GM19099 (cell line): Measurements from ENCODE around the gene CCDC187.

ENCODE experiments used
- POLR2A ChIP-seq: IDR thresholded peaks from 3 replicates; pipeline ENCODE4 v1.6.1; 2011; ENCODE audit warnings: low read depth; ENCODE audit not compliant: insufficient read length; ENCODE audit errors: extremely low read depth

Gene CCDC187

GRCh38 chr9:136333486-136333885, 29.6 kb upstream of the CCDC187 start:
- no peak for TF ChIP-seq POLR2A

DNA sequence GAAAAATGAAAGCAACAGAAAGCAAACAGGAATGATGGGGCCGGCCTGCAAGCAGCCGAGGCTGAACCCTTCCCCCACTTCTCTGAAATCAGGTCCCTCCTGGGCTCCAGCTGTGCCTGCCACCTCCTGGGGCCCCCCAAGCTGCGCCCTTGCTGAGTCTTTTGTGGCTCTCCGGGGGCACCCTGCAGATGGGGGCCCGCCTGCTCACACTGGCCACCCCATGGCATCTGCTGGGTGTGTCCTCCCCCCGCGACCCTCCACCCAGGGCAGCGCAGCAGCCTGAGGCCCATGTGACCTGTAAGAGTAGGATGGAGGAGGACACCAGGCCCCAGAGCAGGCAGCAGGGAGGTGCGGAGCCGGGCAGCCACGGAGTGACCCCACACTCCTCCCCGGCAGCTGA, 29.2 kb upstream of the CCDC187 start:
- no peak for TF ChIP-seq POLR2A

GRCh38 chr9:136332482-136332983, 28.6 kb upstream of the CCDC187 start:
- no peak for TF ChIP-seq POLR2A

- TF ChIP-seq POLR2A: no peak
Measured at GRCh38 chr9:136331556-136332481, 27.9 kb upstream of the CCDC187 start.

DNA sequence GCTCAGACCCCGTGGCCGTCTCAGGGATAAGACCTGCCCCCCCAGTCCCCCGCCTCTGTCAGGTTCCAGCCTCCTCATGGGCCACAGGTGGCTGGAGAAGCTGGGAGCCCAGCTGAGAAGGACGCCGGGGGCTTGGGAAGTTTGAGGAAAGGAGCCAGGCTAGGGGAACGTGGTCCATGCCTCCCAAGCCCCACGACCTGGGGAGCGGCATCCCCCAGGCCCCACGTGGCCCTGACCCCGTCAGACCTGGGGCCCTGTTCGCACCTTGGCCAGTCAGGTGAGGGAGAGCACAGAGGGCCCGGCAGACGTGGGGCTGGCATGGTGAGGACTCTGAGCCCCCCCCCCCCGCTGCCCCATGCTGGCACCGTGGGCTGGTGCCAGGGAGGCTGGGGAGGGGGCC, 27.1 kb upstream of the CCDC187 start:
- no peak for TF ChIP-seq POLR2A

DNA sequence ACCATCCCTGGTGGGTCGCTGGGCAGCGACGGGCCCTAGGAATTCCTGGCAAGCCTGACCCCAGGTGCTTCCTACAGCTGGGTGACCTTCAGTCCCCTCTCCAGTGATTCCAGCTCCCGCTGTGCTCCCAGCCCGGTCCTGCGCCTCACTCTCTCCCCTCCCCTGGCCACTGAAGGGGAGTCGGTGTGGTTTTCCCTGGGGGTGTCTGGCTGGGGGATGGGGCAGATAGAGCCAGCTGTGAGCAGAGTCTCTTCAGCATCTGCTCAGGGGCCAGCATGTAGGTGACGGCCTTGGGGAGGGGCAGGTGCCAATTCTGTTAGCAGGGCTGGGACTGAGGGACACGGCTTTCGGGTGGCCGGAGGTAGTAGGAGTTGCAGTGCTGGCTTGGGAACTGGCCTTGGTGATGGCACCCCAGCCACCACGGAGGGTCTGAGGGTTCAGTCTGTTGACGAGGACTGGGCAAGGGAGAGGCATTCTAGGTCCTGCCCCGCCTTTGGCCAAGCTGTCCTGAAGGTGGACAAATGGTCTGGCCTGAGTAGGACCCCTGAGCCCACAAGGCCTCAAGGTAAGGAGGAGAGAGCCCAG, 26.6 kb upstream of the CCDC187 start:
- no peak for TF ChIP-seq POLR2A

- no peak for TF ChIP-seq POLR2A
Measured at GRCh38 chr9:136329636-136330405, 25.9 kb upstream of the CCDC187 start.

GRCh38 chr9:136329211-136329627, 25.3 kb upstream of the CCDC187 start:
- TF ChIP-seq POLR2A: no peak

DNA sequence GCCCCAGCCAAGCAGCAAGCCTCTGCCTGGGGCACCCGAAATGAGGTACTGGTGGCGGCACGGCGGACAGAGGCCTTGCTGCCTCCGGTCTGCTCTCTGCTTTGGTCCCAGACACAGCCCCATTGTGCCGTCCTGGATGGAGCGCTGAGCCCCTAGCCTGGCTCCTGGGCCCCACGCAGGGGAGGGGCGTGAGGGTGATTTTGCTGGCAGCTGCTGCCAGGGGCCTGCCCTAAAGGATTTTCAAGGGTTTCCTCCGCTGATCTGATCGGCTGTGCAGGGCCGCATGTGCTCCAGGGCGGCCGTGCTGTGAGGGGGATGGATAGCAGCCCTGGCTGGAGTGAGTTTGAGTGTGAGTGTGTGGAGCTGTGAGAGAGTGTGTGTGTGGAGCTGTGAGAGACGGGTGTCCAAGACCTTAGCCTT, 24.7 kb upstream of the CCDC187 start:
- no peak for TF ChIP-seq POLR2A

DNA sequence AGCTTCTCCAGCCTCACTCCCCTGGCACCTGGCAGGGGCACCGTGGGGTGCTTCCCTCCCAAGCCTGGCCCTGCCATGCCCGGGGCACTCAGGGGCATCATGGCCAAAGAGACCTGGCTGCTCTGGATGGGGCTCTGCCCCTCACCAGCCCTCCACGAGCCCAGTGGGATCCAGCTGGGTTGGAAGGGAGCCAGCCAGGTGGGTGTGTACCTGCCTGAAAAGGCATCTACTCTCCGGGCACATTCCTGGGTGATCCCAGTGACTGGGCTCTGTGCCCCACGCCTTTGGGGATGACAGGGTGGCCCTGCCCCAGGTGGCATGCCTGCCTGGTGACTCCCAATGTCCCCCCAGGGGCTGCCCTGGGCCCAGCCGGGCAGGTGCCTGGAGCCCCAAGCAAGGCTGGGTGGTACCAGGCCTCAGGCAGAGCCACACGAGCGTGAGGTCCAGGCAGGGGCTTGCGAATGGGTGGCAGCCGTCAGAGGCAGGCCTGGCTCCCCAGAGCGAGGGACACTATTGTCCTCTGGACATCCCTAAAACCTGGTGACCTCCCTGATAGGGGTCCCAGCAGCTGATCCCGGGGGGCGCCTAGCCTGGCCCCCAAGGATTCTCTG, 24.2 kb upstream of the CCDC187 start:
- TF ChIP-seq POLR2A: no peak

DNA sequence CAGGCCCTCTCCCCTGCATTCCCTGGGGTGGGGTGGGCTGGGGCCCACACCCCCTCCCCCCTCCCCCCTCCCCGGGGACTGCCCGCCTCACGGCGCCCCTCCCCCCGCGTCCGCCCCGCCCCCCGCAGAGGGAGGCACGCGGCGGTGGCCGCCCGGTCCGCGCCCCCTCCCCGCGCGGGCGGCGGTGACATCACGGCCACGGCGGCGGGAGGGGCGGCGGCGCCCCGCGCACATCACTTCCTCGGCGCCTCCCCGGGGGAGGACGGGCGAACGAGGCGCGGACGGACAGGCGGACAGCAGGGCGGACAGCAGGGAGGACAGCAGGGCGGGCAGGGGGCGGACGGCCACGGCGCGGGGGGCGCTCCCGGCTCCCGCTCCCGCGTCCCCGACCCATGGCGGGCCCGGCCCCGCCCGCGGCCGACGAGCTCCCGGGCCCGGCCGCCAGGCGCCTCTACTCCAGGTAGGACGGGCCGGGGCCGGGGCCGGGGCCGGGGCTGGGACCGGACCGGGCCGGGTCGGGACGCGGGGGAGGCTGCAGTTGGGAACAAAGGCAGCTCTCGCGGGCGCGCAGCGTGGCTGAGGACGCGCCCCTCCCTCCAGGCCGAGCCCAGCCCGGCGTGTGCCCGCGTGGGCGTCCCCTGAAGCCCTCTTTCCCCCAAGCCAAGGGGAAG, 23.5 kb upstream of the CCDC187 start, which contains the start of gene GPSM1:
Gene GPSM1 (plus strand): TSS at position 236 of the 671 bp plus-strand sequence. CDS start 157 bp downstream, at position 393.
- no peak for TF ChIP-seq POLR2A

GRCh38 chr9:136326761-136327303, 22.9 kb upstream of the CCDC187 start:
- TF ChIP-seq POLR2A: no peak

DNA sequence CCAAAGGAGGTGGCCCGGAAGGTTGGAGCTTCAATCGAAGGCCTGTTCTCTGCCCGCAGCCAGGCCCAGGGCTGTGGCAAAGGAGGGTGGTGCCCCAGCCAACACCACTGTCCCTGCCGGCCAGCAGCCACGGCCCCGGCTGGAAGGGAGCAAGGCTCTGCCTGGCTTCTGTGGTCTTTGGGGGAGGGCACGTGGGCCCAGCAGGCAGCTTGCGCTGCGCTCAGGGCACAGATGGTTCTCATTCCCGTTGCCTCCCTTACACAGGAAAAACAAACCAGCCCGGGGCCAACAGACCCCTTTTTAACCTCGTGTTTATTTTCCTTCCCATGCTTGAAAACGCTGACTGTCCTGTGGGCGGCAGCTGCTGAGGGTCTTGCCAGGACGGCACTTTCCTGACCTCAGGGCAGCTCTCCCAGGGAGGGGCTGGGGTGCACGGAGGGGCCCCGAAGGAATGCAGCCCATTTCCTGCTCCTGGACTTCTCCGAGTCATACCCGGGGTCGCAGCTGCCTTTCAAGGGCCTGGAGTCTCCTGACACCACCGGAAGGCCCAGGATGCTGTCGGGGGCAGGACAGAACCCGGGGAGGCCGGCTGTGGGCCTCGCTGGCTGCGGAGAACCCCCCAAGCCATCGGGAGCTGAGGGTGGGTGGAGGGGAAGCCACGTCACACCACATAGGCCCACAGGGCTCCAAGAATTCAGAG, 22.3 kb upstream of the CCDC187 start:
- no peak for TF ChIP-seq POLR2A
